Central memory CD8-positive, alpha-beta T cell (primary cell): Measurements from ENCODE around the gene FAM13C.

Experiments used
- ATAC-seq: fragments of 150-1000 bp; cut with Tn5 transposase; replicated peaks from 2 replicates; pipeline ENCODE4 v1.10.0; 2022; ENCODE audit warnings: mild to moderate bottlenecking, moderate FRiP score, moderate number of reproducible peaks; ENCODE audit not compliant: poor library complexity, severe bottlenecking; ENCODE audit errors: extremely low read depth
- DNase-seq, 2 donors: peaks; one replicate each; pipeline ENCODE4 v3.0.0; 2021; ENCODE audit warnings: low spot score in 2 of 2
- H3K27ac Mint-ChIP-seq: one replicate; pipeline ENCODE4 v1.8.0; 2022; ENCODE audit warnings: low read depth, mild to moderate bottlenecking, moderate library complexity, mixed read lengths
- H3K27me3 Mint-ChIP-seq: one replicate; pipeline ENCODE4 v1.8.0; 2022; ENCODE audit warnings: mixed read lengths
- H3K36me3 Mint-ChIP-seq: one replicate; pipeline ENCODE4 v1.8.0; 2022; ENCODE audit warnings: mild to moderate bottlenecking, moderate library complexity, mixed read lengths; ENCODE audit not compliant: insufficient read depth
- H3K4me1 Mint-ChIP-seq: one replicate; pipeline ENCODE4 v1.8.0; 2022; ENCODE audit warnings: mixed read lengths
- H3K4me3 Mint-ChIP-seq: one replicate; pipeline ENCODE4 v1.8.0; 2022; ENCODE audit warnings: mild to moderate bottlenecking, moderate library complexity, mixed read lengths
- H3K9me3 Mint-ChIP-seq: one replicate; pipeline ENCODE4 v1.8.0; 2022; ENCODE audit warnings: mixed read lengths

FAM13C gene

GRCh38 chr10:59303018-59303417 is 59.3 kb downstream of the FAM13C start:
- Mint-ChIP-seq H3K27me3 (no peaks in the 10 kb centered on the region), H3K4me3 (no peak overlapping the region), H3K9me3 (peaks cover 6% of the 10 kb centered on the region), H3K36me3 (no peaks in the 10 kb centered on the region), H3K4me1 (no peaks in the 10 kb centered on the region), H3K27ac (no peak overlapping the region)
- DNase-seq: no peak
- ATAC-seq: no peak

- ATAC-seq (no peak), DNase-seq (no peak)
- Mint-ChIP-seq H3K4me1 (no peaks in the 10 kb centered on the region), H3K4me3 (no peak overlapping the region), H3K27ac (no peak overlapping the region), H3K36me3 (no peaks in the 10 kb centered on the region), H3K27me3 (no peaks in the 10 kb centered on the region), H3K9me3 (peaks cover 7% of the 10 kb centered on the region)
Measured at GRCh38 chr10:59302381-59302780, 60.0 kb downstream of the FAM13C start.

GRCh38 chr10:59301067-59301754 is 61.1 kb downstream of the FAM13C start:
- no peak for ATAC-seq
- H3K4me1 Mint-ChIP-seq: no peaks in the 10 kb centered on the region
- no peak overlapping the region for H3K27ac Mint-ChIP-seq
- no peak for DNase-seq
- H3K27me3 Mint-ChIP-seq: no peaks in the 10 kb centered on the region
- no peaks in the 10 kb centered on the region for H3K36me3 Mint-ChIP-seq
- peaks cover 11% of the 10 kb centered on the region for H3K9me3 Mint-ChIP-seq
- H3K4me3 Mint-ChIP-seq: no peak overlapping the region

- H3K27ac Mint-ChIP-seq: no peak overlapping the region
- ATAC-seq (no peak), DNase-seq (no peak)
- H3K4me1 Mint-ChIP-seq: no peaks in the 10 kb centered on the region
- H3K36me3 Mint-ChIP-seq: no peaks in the 10 kb centered on the region
- no peaks in the 10 kb centered on the region for H3K27me3 Mint-ChIP-seq
- H3K4me3 Mint-ChIP-seq: no peak overlapping the region
- H3K9me3 Mint-ChIP-seq: peaks cover 11% of the 10 kb centered on the region
Measured at GRCh38 chr10:59300386-59300785, 62.0 kb downstream of the FAM13C start.

GRCh38 chr10:59299933-59300332 is 62.4 kb downstream of the FAM13C start:
- H3K4me3 Mint-ChIP-seq: no peak overlapping the region
- H3K36me3 Mint-ChIP-seq: no peaks in the 10 kb centered on the region
- H3K27ac Mint-ChIP-seq: no peak overlapping the region
- peaks cover 11% of the 10 kb centered on the region for H3K9me3 Mint-ChIP-seq
- H3K4me1 Mint-ChIP-seq: no peaks in the 10 kb centered on the region
- no peak for DNase-seq
- no peak for ATAC-seq
- no peaks in the 10 kb centered on the region for H3K27me3 Mint-ChIP-seq

DNA sequence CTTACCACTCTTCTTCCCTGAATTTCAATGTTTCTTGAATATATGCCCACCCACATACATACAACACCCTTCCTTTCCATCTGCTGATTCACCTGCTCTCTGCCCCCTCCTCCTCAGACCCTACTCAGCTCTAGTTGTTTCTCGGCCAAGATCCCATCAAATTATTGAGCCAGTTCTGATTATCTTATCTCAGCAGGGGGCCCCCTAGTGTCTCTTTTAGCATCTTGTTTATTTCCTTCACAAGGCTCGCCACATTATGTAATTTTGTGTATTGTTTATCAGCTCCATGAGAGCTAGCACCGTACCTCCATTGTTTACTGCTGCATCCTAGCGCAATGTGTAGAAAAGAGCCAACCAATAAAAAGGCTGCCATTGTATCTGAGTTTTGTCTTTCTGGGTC is 71.9 kb downstream of the FAM13C start:
- Mint-ChIP-seq H3K36me3 (no peaks in the 10 kb centered on the region), H3K4me3 (no peak overlapping the region), H3K9me3 (peaks cover 11% of the 10 kb centered on the region), H3K27me3 (no peaks in the 10 kb centered on the region), H3K27ac (no peak overlapping the region), H3K4me1 (no peaks in the 10 kb centered on the region)
- DNase-seq (no peak), ATAC-seq (no peak)

GRCh38 chr10:59289853-59290252 is 72.5 kb downstream of the FAM13C start:
- Mint-ChIP-seq H3K4me3 (no peak overlapping the region), H3K36me3 (no peaks in the 10 kb centered on the region), H3K9me3 (peaks cover 11% of the 10 kb centered on the region), H3K27me3 (no peaks in the 10 kb centered on the region), H3K27ac (no peak overlapping the region), H3K4me1 (no peaks in the 10 kb centered on the region)
- no peak for ATAC-seq
- DNase-seq: no peak

DNA sequence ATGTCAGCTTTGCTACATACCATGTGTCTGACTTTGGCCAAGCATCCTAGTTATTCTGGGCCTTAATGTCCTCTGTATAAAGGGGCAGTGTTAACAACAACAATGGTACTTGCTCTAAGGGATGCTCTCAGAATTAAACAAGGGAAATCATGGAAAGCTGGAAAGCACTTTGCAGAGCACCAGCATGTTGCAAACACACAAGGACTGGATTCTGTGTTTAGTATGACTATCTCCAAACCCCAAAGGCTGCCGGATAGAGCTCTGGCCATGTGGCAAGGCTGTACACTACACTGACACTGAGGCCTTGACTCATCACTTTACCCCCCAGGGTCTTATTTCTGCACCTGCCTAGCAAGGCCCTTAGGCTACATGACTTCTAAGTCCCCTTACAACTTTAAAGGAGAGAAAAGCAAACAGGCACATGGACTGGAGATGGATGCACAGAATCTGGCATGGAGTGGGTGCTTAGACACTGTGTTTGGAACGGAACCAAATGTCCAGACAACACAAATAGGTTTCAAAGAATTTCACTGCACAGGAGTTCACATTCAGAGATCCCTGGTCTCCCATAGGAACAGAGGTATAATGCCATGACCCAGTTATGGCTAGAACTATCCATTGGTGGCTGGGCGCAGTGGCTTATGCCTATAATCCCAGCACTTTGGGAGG is 74.6 kb downstream of the FAM13C start:
- Mint-ChIP-seq H3K36me3 (no peaks in the 10 kb centered on the region), H3K27me3 (no peaks in the 10 kb centered on the region), H3K9me3 (peaks cover 5% of the 10 kb centered on the region), H3K27ac (no peak overlapping the region), H3K4me3 (no peak overlapping the region), H3K4me1 (no peaks in the 10 kb centered on the region)
- no peak for ATAC-seq
- DNase-seq: no peak

DNA sequence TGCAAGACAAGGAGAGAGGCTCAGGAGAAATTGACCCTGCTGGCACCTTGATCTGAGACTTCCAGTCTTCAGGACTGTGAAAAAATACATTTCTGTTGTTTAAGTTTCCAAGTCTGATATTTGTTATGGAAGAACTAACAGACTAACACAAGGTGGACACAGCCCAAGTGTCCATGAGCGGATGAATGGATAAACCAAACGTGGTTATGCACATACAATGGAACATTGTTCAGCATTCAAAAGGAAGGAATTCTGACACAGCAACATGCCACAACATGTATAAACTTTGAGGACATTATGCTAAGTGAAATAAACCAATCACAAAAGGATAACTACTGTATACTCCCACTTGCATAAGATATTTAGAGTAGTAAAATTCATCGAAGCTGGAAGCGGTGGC is 76.5 kb downstream of the FAM13C start:
- no peak overlapping the region for H3K4me3 Mint-ChIP-seq

DNA sequence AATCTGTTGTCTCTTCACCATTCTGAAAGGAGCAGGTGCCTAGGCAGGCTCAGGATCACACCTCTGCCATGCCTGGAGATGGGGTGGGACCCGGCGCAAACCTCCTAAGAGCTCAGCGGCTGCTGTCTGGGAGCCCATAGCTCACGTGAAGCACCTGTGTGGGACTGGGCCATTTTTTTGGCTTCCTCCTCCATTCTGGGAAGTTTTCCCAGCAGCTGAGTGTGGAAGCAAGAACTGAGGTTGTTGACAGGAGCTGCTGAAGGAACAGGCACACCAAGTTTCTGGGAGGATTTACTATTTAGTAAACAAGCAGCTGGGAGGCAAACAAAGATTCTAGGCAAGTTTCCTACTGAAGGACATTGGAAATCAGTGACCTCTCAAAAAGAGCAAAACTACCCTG is 77.3 kb downstream of the FAM13C start:
- H3K36me3 Mint-ChIP-seq: no peaks in the 10 kb centered on the region
- peaks cover under 1% of the 10 kb centered on the region for H3K9me3 Mint-ChIP-seq
- DNase-seq (no peak), ATAC-seq (no peak)
- no peaks in the 10 kb centered on the region for H3K27me3 Mint-ChIP-seq
- no peak overlapping the region for H3K27ac Mint-ChIP-seq
- no peak overlapping the region for H3K4me3 Mint-ChIP-seq
- H3K4me1 Mint-ChIP-seq: no peaks in the 10 kb centered on the region

More for the DNA sequence above, 76.5 kb downstream of the FAM13C start:
- no peaks in the 10 kb centered on the region for H3K36me3 Mint-ChIP-seq
- H3K27ac Mint-ChIP-seq: no peak overlapping the region
- peaks cover 5% of the 10 kb centered on the region for H3K9me3 Mint-ChIP-seq
- ATAC-seq (no peak), DNase-seq (no peak)
- no peaks in the 10 kb centered on the region for H3K4me1 Mint-ChIP-seq
- no peaks in the 10 kb centered on the region for H3K27me3 Mint-ChIP-seq

DNA sequence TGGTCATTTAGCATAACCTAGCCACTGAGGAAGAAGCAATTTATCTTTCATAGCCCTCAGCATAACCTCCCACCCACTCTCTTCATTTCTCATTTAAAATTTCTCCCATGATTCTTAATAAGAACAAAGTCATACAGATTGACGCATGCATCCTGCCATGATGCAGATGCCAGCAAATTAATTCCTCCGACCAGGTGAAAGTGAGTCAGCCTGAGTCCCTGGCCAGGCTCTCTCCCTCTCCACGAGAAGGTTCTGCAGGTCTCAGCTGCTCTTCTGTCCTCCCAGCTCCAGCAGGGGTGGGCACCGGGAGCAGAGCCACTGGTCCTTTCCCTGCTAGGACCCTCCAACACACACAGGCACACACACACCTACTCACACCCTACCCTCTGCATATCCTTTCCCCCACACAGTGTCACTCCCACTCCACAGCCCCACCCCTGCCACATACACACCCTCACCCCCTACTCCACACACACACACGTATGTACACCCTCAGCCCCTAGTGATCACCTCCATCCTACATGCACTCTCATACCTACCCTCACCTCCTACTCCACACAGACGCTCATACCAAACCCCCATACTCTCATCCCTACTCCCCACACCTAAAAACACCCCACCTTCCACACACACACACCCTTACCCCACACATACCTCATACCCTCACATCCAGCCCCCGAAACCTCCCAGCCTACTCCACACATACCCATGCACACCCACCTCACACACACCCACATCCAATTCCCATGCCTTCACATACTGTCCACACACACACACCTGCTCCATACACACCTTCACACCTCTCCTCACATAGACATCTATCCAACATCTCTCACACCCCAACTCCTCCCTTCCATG is 78.0 kb downstream of the FAM13C start:
- no peaks in the 10 kb centered on the region for H3K9me3 Mint-ChIP-seq
- DNase-seq (no peak), ATAC-seq (no peak)
- H3K27me3 Mint-ChIP-seq: no peaks in the 10 kb centered on the region
- no peaks in the 10 kb centered on the region for H3K36me3 Mint-ChIP-seq
- no peak overlapping the region for H3K4me3 Mint-ChIP-seq
- H3K4me1 Mint-ChIP-seq: no peaks in the 10 kb centered on the region
- no peak overlapping the region for H3K27ac Mint-ChIP-seq

- Mint-ChIP-seq H3K4me3 (no peak overlapping the region), H3K9me3 (no peaks in the 10 kb centered on the region), H3K4me1 (no peaks in the 10 kb centered on the region), H3K27ac (no peak overlapping the region), H3K36me3 (no peaks in the 10 kb centered on the region), H3K27me3 (no peaks in the 10 kb centered on the region)
- ATAC-seq: no peak
- DNase-seq: no peak
Measured at GRCh38 chr10:59283456-59284091, 78.8 kb downstream of the FAM13C start.
